NCI-H82 (cell line): ENCODE data around the gene FAU.

ENCODE experiments used
- DNase-seq: peaks from one replicate; lab custom pipeline; 2025; lab: John Stamatoyannopoulos, UW

FAU gene

DNA sequence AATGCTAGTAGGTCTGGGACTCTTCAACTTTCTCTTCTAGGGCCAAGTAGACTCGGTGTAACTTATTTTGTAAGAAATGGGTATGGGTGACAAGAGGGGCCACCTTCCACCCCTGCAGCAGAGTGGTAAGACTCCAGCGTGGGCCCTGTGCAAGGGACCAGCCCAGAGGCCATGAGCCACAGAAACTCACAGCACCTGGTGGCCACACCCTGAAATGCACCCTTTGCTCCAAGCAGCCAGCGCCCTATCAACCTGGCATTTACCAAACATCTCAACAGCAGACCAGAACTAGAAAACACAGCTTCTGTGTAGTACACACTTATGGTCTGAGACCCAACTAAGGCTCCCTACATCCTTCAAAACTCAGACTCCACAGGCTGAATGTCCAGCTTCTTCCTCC lies 43.8 kb downstream of the FAU start:
- peak; percentile 69 for DNase-seq

- DNase-seq = peak; percentile 79
These were observed 44.5 kb downstream of the FAU start for GRCh38 chr11:65077451-65077850.

- DNase-seq = no peak
These were observed 49.3 kb downstream of the FAU start for GRCh38 chr11:65072631-65072966.

- no peak for DNase-seq
These were observed 49.9 kb downstream of the FAU start for GRCh38 chr11:65071907-65072630.
